NB4 (cell line): ENCODE results near the gene EPHA1.

Experiments
- DNase-seq: peaks from one replicate; pipeline ENCODE4 v3.0.0; 2010; ENCODE audit warnings: low read depth
- H3K4me3 ChIP-seq: one replicate; pipeline ENCODE4 v1.5.1; 2011; ENCODE audit warnings: mild to moderate bottlenecking, low read depth, low read length, moderate library complexity
- MAX ChIP-seq: IDR thresholded peaks from 2 replicates; pipeline ENCODE4 v1.6.1; 2011; ENCODE audit warnings: low read depth, low read length
- MYC ChIP-seq: IDR thresholded peaks from 2 replicates; pipeline ENCODE4 v1.6.1; 2011; ENCODE audit warnings: low read depth, low read length
- POLR2A ChIP-seq: IDR thresholded peaks from 2 replicates; pipeline ENCODE4 v1.6.1; 2011; ENCODE audit warnings: mild to moderate bottlenecking; ENCODE audit not compliant: insufficient read length; ENCODE audit errors: extremely low read depth
- TF ChIP-seq, protein P1 (sequence below): IDR thresholded peaks from one replicate; pipeline ENCODE4 v1.5.1; 2012; ENCODE audit warnings: low read depth, low read length

Gene EPHA1

GRCh38 chr7:143380646-143381426, 27.8 kb downstream of the EPHA1 start, which contains the start of gene ZYX:
ZYX (plus strand) TSS chr7:143381345; CDS start chr7:143381572, 227 bp downstream.
- TF ChIP-seq MAX (peak; percentile 29; the same call in 1 of the 2 replicates), MYC (peak; percentile 55), POLR2A (peak; percentile 79)
- TF ChIP-seq, protein P1, sequence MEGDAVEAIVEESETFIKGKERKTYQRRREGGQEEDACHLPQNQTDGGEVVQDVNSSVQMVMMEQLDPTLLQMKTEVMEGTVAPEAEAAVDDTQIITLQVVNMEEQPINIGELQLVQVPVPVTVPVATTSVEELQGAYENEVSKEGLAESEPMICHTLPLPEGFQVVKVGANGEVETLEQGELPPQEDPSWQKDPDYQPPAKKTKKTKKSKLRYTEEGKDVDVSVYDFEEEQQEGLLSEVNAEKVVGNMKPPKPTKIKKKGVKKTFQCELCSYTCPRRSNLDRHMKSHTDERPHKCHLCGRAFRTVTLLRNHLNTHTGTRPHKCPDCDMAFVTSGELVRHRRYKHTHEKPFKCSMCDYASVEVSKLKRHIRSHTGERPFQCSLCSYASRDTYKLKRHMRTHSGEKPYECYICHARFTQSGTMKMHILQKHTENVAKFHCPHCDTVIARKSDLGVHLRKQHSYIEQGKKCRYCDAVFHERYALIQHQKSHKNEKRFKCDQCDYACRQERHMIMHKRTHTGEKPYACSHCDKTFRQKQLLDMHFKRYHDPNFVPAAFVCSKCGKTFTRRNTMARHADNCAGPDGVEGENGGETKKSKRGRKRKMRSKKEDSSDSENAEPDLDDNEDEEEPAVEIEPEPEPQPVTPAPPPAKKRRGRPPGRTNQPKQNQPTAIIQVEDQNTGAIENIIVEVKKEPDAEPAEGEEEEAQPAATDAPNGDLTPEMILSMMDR = no peak
- peak; percentile 99 for DNase-seq
- peak within 1 kb of the TSS; percentile 92 for H3K4me3 ChIP-seq

DNA sequence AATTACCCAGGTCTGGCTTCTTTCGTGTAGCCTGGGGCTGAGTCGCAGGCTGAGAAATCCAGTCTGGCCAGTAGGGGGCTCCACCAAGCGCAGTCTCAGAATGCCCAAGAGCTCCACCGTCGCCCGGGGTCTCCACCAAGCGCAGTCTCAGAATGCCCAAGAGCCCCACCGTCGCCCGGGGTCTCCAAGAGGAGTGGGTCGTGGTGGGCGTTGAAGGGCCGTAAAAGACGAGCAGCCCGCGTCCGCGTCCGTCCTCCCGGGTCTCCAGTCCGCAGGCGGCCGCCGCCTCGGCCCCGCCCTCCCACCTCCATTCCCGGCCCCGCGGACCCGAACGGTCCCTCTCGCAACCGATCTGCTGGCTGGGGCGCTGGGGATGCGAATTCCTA, 28.4 kb downstream of the EPHA1 start:
- H3K4me3 ChIP-seq = peak overlapping the region; percentile 65
- TF ChIP-seq MYC (peak; percentile 53), POLR2A (no peak), MAX (no peak)
- TF ChIP-seq, protein P1 = peak; percentile 97
- peak; percentile 97 for DNase-seq

DNA sequence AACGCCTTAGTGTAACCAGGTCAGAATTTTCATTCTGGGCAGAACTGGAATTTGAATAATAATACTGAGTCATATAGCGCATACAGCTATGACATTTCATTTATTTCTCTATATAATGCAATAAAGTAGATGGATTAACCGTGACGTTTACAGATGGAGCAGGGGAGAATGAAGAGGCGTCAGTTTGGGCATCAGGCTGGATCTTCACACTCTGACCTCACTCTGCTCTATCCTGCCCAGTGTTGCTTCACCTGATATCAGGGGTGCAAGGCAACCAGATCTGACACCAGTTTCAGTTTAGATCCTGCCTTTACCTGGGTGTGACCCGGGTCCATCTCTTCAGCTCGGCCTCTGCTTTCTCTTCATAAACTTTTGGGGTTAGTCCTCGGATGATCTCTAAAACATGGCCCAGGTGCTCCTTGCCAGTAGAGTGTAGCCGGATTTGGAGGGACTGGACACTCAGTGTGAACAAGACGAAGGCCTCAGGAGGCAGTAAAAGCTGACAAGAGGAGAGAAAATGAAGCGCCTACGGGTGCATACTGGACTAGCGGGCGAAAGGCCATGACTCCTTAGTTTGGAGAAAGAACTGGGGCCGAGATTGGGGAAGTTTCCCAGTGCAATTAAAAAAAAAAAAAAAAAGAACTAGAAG, 28.9 kb downstream of the EPHA1 start:
- TF ChIP-seq MYC = no peak
- TF ChIP-seq POLR2A = no peak
- TF ChIP-seq, protein P1 = no peak
- no peak; the same call in 1 of the 2 replicates for TF ChIP-seq MAX
- no peak for DNase-seq

GRCh38 chr7:143376396-143376795, 32.3 kb downstream of the EPHA1 start:
- TF ChIP-seq, protein P1 = no peak
- peak; percentile 60 for TF ChIP-seq MAX
- TF ChIP-seq POLR2A = peak; percentile 46
- peak; percentile 32; the same call in 1 of the 2 replicates for TF ChIP-seq MYC
- DNase-seq = peak; percentile 87
- H3K4me3 ChIP-seq = no peak overlapping the region

More for the DNA sequence above, 28.9 kb downstream of the EPHA1 start:
- peak overlapping the region; percentile 65 for H3K4me3 ChIP-seq

DNA sequence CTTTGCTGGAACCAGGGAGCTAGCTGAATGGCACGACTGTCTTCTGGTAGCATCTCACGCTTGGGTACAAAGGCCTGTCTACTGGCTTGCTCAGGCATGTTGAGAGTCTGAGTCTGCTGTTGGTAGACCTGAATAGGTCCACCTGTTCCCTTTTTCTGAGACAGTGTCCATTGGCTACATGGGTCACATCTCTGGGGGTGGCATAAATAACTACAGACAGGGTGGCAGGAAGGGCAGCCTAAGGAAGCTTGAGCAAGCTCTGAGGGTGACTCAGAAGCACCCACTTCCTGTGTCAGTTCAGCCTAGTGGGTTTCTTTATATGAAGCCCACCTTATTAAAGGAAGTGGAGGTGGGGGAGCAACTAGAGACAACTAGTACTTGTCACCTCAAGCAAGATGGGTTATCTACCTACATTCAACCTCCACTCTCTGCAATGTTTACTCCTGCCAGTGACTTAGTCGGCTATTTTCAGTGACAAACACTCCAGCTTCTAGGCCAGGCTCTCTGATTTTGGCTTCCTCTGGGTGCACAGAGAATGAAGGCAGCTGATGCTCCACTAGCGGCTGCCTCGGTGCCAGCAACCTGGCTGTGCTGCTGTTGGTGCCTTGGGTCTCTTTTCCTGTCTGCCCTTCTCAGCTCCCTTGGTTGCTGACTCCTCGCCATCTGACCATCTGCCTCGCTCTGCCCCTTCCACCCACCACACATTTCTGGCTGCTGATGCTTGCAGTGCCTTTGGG, 33.2 kb downstream of the EPHA1 start:
- peak; percentile 98 for DNase-seq
- TF ChIP-seq POLR2A (peak; percentile 54), MAX (peak; percentile 65), MYC (peak; percentile 64)
- TF ChIP-seq, protein P1 = no peak
- peak overlapping the region; percentile 38 for H3K4me3 ChIP-seq
